GM21515 (cell line): ENCODE results near the gene L3MBTL4.
A peak's percentile ranks its signal among the peaks of the same experiment; 100 is the strongest.
"Not testable (repeated sequence)": the region's sequence is repeated elsewhere in the genome, so short reads cannot be mapped to it uniquely, and the experiment has no call there.

Experiments used
- ATAC-seq: cut with Tn5 transposase; IDR thresholded peaks from one replicate; pipeline ENCODE4 v1.9.1; 2021; ENCODE audit not compliant: unreplicated experiment

The L3MBTL4 gene

GRCh38 chr18:6414723-6415417 lies at the start of gene L3MBTL4:
Gene L3MBTL4, minus strand, starts transcription at chr18:6414911. Its CDS starts 103,286 bp downstream, at chr18:6311625.
- ATAC-seq, result peak; percentile 55

GRCh38 chr18:6452194-6452593 lies 37.5 kb upstream of the L3MBTL4 start:
- no peak for ATAC-seq

- peak; percentile 88 for ATAC-seq
These were observed 34.5 kb upstream of the L3MBTL4 start for GRCh38 chr18:6449213-6449612.

- ATAC-seq, result no peak
These were observed 29.9 kb upstream of the L3MBTL4 start for GRCh38 chr18:6444466-6445228.

GRCh38 chr18:6441200-6441599 lies 26.5 kb upstream of the L3MBTL4 start:
- ATAC-seq, result no peak

GRCh38 chr18:6437937-6438818 lies 23.5 kb upstream of the L3MBTL4 start:
- ATAC-seq, result no peak

GRCh38 chr18:6435731-6436130 lies 21.0 kb upstream of the L3MBTL4 start:
- no peak for ATAC-seq

GRCh38 chr18:6434987-6435709 lies 20.4 kb upstream of the L3MBTL4 start:
- ATAC-seq, result no peak

GRCh38 chr18:6434481-6434880 lies 19.8 kb upstream of the L3MBTL4 start:
- ATAC-seq, result no peak

GRCh38 chr18:6431659-6432318 lies 17.1 kb upstream of the L3MBTL4 start:
- ATAC-seq, result no peak

GRCh38 chr18:6428851-6429395 lies 14.2 kb upstream of the L3MBTL4 start:
- ATAC-seq, result no peak

GRCh38 chr18:6427286-6427685 lies 12.6 kb upstream of the L3MBTL4 start:
- no peak for ATAC-seq

GRCh38 chr18:6423289-6423688 lies 8.6 kb upstream of the L3MBTL4 start:
- ATAC-seq, result no peak

GRCh38 chr18:6414118-6414722 lies 491 bp downstream of the L3MBTL4 start:
- ATAC-seq, result peak; percentile 89

- no peak for ATAC-seq
These were observed 1.1 kb downstream of the L3MBTL4 start for GRCh38 chr18:6413579-6414117.

- ATAC-seq, result no peak
These were observed 1.7 kb downstream of the L3MBTL4 start for GRCh38 chr18:6412933-6413472.

- ATAC-seq, result no peak
These were observed 3.3 kb downstream of the L3MBTL4 start for GRCh38 chr18:6411382-6411781.

- ATAC-seq, result no peak
These were observed 4.8 kb downstream of the L3MBTL4 start for GRCh38 chr18:6409933-6410332.

GRCh38 chr18:6408543-6408942 lies 6.2 kb downstream of the L3MBTL4 start:
- not testable (repeated sequence) for ATAC-seq
